K562 (cell line): ENCODE results near the gene SYNPO. TPM values are rescaled to one million over a fixed set of nuclear protein-coding genes. Genes with fewer than 3 reads are reported as not detected.

Experiments
- ATAC-seq: fragments of 200-7000 bp; cut with Tn5 transposase; 3 replicates; pipeline ENCODE4 v1.9.1; 2020; ENCODE audit warnings: moderate library complexity
- BruUV-seq: library from RNA; stranded (reverse); fragments of 400-500 nt; replicated peaks from 2 replicates; lab custom pipeline; 2021; lab: Mats Ljungman, UMichigan
- CTCF ChIA-PET: fragments of 300-600 bp; formaldehyde crosslinking; extraction: SDS; loops from one replicate; lab custom pipeline; 2021; ENCODE audit warnings: low intra/inter-chr PET ratio; lab: Yijun Ruan, JAX
- POLR2A ChIA-PET: fragments of 300-600, 350-650 bp; sonication (Branson Sonifier 250); formaldehyde crosslinking; extraction: SDS; loops from one replicate; lab custom pipeline; 2021; ENCODE audit warnings: antibody characterized with exemption, inconsistent platforms; lab: Yijun Ruan, JAX
- DNase-seq, 4 experiments: peaks; one replicate each; pipeline versions ENCODE4 v3.0.0 to v3.0.0-alpha.2; 2011 to 2018; ENCODE audit warnings: low spot score in 3 of 4, mixed read lengths in 3 of 4; ENCODE audit errors: extremely low read depth in 1 of 4
- FAIRE-seq: peaks from 2 replicates; lab custom pipeline; 2011; peaks lifted over from hg19 to GRCh38; lab: Jason Lieb, UNC
- H2AFZ ChIP-seq: 2 replicates; pipeline ENCODE4 v1.6.0; 2011; ENCODE audit warnings: low read depth, low read length, control low read depth, inconsistent platforms
- H3K27ac ChIP-seq: fragments of 200-600 bp; 3 replicates; pipeline ENCODE4 v1.8.0; 2011; ENCODE audit warnings: low read depth, mild to moderate bottlenecking, control low read depth, inconsistent platforms, low read length, moderate library complexity, mixed read lengths; ENCODE audit errors: extremely low read depth
- H3K27me3 ChIP-seq, 2 experiments: fragments of 300-600 bp in 1 of 2; 2 replicates in 1 of 2; 3 replicates in 1 of 2; pipeline versions ENCODE4 v1.6.0 to v1.8.0; 2011; ENCODE audit warnings: inconsistent platforms in 2 of 2, low read length in 2 of 2, mild to moderate bottlenecking in 1 of 2, mixed read lengths in 1 of 2, moderate library complexity in 1 of 2; ENCODE audit not compliant: control insufficient read depth in 2 of 2, insufficient read depth in 2 of 2
- H3K36me3 ChIP-seq: fragments of 300-600 bp; 3 replicates; pipeline ENCODE4 v1.8.0; 2011; ENCODE audit warnings: mild to moderate bottlenecking, low read length, inconsistent platforms; ENCODE audit not compliant: control insufficient read depth, insufficient read depth
- H3K4me1 ChIP-seq, 2 experiments: fragments of 200-600 bp in 1 of 2; replicated peaks in 1 of 2; 2 replicates in 1 of 2; 3 replicates in 1 of 2; pipeline versions ENCODE4 v1.5.1 to v1.8.0; 2011; ENCODE audit warnings: inconsistent platforms in 2 of 2, low read length in 2 of 2, mild to moderate bottlenecking in 1 of 2, mixed read lengths in 1 of 2, moderate library complexity in 1 of 2; ENCODE audit not compliant: control insufficient read depth in 2 of 2, insufficient read depth in 2 of 2
- H3K4me2 ChIP-seq: 2 replicates; pipeline ENCODE4 v1.6.1; 2011; ENCODE audit warnings: low read length, control low read depth, inconsistent platforms, mixed read lengths; ENCODE audit not compliant: insufficient read depth
- H3K4me3 ChIP-seq: fragments of 200-600 bp; sonication (generic), shearing (Covaris generic); 2 replicates; pipeline ENCODE4 v1.5.1; 2016; ENCODE audit warnings: control low read depth, inconsistent platforms
- H3K79me2 ChIP-seq: fragments of 200-600 bp; 3 replicates; pipeline ENCODE4 v1.8.0; 2011; ENCODE audit warnings: low read length, inconsistent platforms; ENCODE audit not compliant: control insufficient read depth, insufficient read depth
- H3K9ac ChIP-seq, 2 experiments: 2 replicates each; pipeline versions ENCODE4 v1.6.0 to v1.6.1; 2011; ENCODE audit warnings: low read depth in 2 of 2, low read length in 2 of 2, control low read depth in 1 of 2, inconsistent platforms in 1 of 2, mild to moderate bottlenecking in 1 of 2, mixed read lengths in 1 of 2; ENCODE audit not compliant: insufficient read depth in 1 of 2
- H3K9me1 ChIP-seq: one replicate; pipeline ENCODE4 v1.6.0; 2011; ENCODE audit warnings: inconsistent platforms, mild to moderate bottlenecking, low read length, moderate library complexity; ENCODE audit not compliant: control insufficient read depth, insufficient read depth
- H3K9me3 ChIP-seq: replicated peaks from 2 replicates; pipeline ENCODE4 v1.5.1; 2011; ENCODE audit warnings: low read depth, low read length, inconsistent platforms; ENCODE audit not compliant: control insufficient read depth, insufficient read depth
- H4K20me1 ChIP-seq: replicated peaks from 2 replicates; pipeline ENCODE4 v1.6.1; 2011; ENCODE audit warnings: low read length, inconsistent platforms, mixed read lengths; ENCODE audit not compliant: control insufficient read depth, insufficient read depth
- ATF1 ChIP-seq, 2 experiments: fragments of 450-650 bp in 1 of 2; IDR thresholded peaks; 2 replicates each; pipeline ENCODE4 v1.6.1; 2016; ENCODE audit warnings: missing compliant biosample characterization in 1 of 2, missing genetic modification characterization in 1 of 2
- BCL6 ChIP-seq: fragments of 250-450 bp; sonication (Bioruptor Pico); IDR thresholded peaks from 2 replicates; pipeline ENCODE4 v1.4.0; 2020
- CHCHD3 ChIP-seq: fragments of 250-450 bp; sonication (Bioruptor Pico); IDR thresholded peaks from 2 replicates; pipeline ENCODE4 v2.1.2; 2022; ENCODE audit warnings: mild to moderate bottlenecking
- CTCF ChIP-seq, 3 experiments: IDR thresholded peaks in 2 of 3; conservative IDR thresholded peaks in 1 of 3; 2 replicates each; pipeline ENCODE4 v1.5.1; 2011 to 2012; ENCODE audit warnings: low read length in 3 of 3, mild to moderate bottlenecking in 3 of 3, control low read depth in 2 of 3, improper control_type of control experiment in 1 of 3, inconsistent platforms in 1 of 3, low read depth in 1 of 3, mixed read lengths in 1 of 3, moderate library complexity in 1 of 3; ENCODE audit not compliant: insufficient read depth in 2 of 3
- DPF2 ChIP-seq: fragments of 450-650 bp; IDR thresholded peaks from 2 replicates; pipeline ENCODE4 v1.6.1; 2016
- MAFF ChIP-seq: IDR thresholded peaks from 2 replicates; pipeline ENCODE4 v1.6.1; 2012; ENCODE audit warnings: low read length, improper control_type of control experiment
- PRDM10 ChIP-seq: fragments of 450-650 bp; IDR thresholded peaks from 2 replicates; pipeline ENCODE4 v1.6.1; 2018; ENCODE audit not compliant: partially characterized antibody
- TFAP4 ChIP-seq: sonication (generic); formaldehyde crosslinking; IDR thresholded peaks from 2 replicates; pipeline ENCODE4 v1.8.0; 2022; ENCODE audit warnings: missing genetic modification reagents, mild to moderate bottlenecking, moderate library complexity, borderline replicate concordance
- TRIM28 ChIP-seq: fragments of 450-650 bp; IDR thresholded peaks from 2 replicates; pipeline ENCODE4 v1.6.1; 2017
- WGBS: fragments of 100-300 bp; shearing (Covaris generic); methylation state at CpG from one replicate; pipeline ENCODE4 v1.1.6; 2016; ENCODE audit warnings: low coverage, mixed read lengths; ENCODE audit not compliant: insufficient coverage; ENCODE audit errors: missing lambda C conversion rate; 5-methylcytosine and 5-hydroxymethylcytosine counted together
- in situ Hi-C: fragments of 300-500 bp; cut with MboI; formaldehyde crosslinking; loops from 4 replicates; pipeline ENCODE4 v1.15.0; 2018; ENCODE audit warnings: inconsistent platforms, mixed read lengths
- intact Hi-C: fragments of 100-400 bp; cut with micrococcal nuclease; formaldehyde crosslinking; loops from 2 replicates; pipeline ENCODE4 v1.14.2; 2022
- polyA plus RNA-seq, 8 experiments: library from polyadenylated mRNA; depleted of rRNA in 4 of 8; stranded (reverse) in 5 of 8; unstranded in 3 of 8; fragments of >200 nt; fragmentation: Nextera tagmentation in 2 of 8; fragmentation: Illumina TruSeq in 1 of 8; extraction: Ambion mirVana in 2 of 8; extraction: Trizol in 1 of 8; gene quantifications; 2 replicates each; pipeline versions ENCODE4 v1.2.1 to v1.2.3, GENCODE V29; 2011 to 2014; ENCODE audit warnings: inconsistent platforms in 1 of 8, missing spikeins in 1 of 8
- total RNA-seq, 7 experiments: library from RNA; depleted of rRNA in 6 of 7; stranded (reverse); fragments of >200 nt in 6 of 7; fragmentation: Illumina TruSeq in 2 of 7; extraction: Trizol in 2 of 7; gene quantifications; 2 replicates each; pipeline versions ENCODE4 v1.2.1 to v1.2.3, GENCODE V29; 2011 to 2021; ENCODE audit warnings: low replicate concordance in 1 of 7

SYNPO gene
- total and polyA plus RNA-seq, 9 of the 15 experiments (the other 6 are each of a cell fraction or from before 2014, with no cell fraction given) = 0.01 to 0.31 (median 0.03) TPM; not detected in 4

- TF ChIP-seq PRDM10 = peak; percentile 33
- no peak for TF ChIP-seq TRIM28
Measured at GRCh38 chr5:150647275-150648251, 7.1 kb downstream of the SYNPO start (continued).

- CTCF ChIA-PET = interaction anchor here (1.2 kb wide), 1 partner anchor 87 kb away, joined by 3 read pairs; no protein-coding TSS in a partner anchor
- no peaks in the 10 kb centered on the region for H3K9me3 ChIP-seq
- no peaks in the 10 kb centered on the region for H3K9me1 ChIP-seq
- DNase-seq = no peak
- H3K79me2 ChIP-seq = no peaks in the 10 kb centered on the region
- H2AFZ ChIP-seq = no peak overlapping the region
- in situ Hi-C loops = no loop called here
- ATAC-seq = peak; percentile 24; the same call in 2 of the 3 replicates
- whole genome bisulfite sequencing = 22% methylated on average over 15 of the region's 16 CpGs
- no peak overlapping the region for H3K4me2 ChIP-seq
- no peak overlapping the region; a peak in 1 of 4 replicates for H3K9ac ChIP-seq
- no peaks in the 10 kb centered on the region for H3K36me3 ChIP-seq
- H4K20me1 ChIP-seq = peaks cover 6% of the 10 kb centered on the region; the same call in 1 of the 2 replicates
- BruUV-seq = no TSS peak
- H3K27ac ChIP-seq = no peak overlapping the region
- intact Hi-C loops = no loop called here
- peaks cover 30 to 70% of the 10 kb centered on the region in 2 experiments; a peak in 4 of 5 replicates for H3K27me3 ChIP-seq
- H3K4me1 ChIP-seq = peaks cover 0 to 23% of the 10 kb centered on the region in 2 experiments; a peak in 2 of 5 replicates
- no peak for FAIRE-seq
- H3K4me3 ChIP-seq = no peak overlapping the region
- POLR2A ChIA-PET = interaction anchor here (0.6 to 1.0 kb wide), 2 partner anchors 8 to 94 kb away, joined by 3 read pairs; partner anchors contain the start of gene SYNPO
- TF ChIP-seq CHCHD3 (CRISPR knock-in tag) (no peak), MAFF (no peak), BCL6 (CRISPR knock-in tag) (no peak), ATF1 (CRISPR knock-in tag; IDR thresholded peaks at IDR 0.05) (no peak), ATF1 (tag; IDR thresholded peaks at IDR 0.05) (no peak), TFAP4 (CRISPR knock-in tag) (0 out of 2 replicates have a peak, but pooled peaks have one; percentile 19), CTCF (IDR thresholded peaks at IDR 0.05 in 2 of 3, conservative IDR thresholded peaks at IDR 0.05 in 1 of 3; ENCODE audit: insufficient read depth in 2 of 3, low read depth in 1 of 3, low read length in 3 of 3) (peak in 2 of 3 experiments; percentile 8 to 19; a peak in 1 of 6 replicates), DPF2 (no peak)
Measured at GRCh38 chr5:150648294-150649107, 8.0 kb downstream of the SYNPO start.
